Measurements from ENCODE around the gene VEPH1. TPM values are rescaled to one million over a fixed set of nuclear protein-coding genes. Genes with fewer than 3 reads are reported as not detected.

VEPH1 gene
- total RNA-seq, 2 donors from 2014 or later: not detected

DNA sequence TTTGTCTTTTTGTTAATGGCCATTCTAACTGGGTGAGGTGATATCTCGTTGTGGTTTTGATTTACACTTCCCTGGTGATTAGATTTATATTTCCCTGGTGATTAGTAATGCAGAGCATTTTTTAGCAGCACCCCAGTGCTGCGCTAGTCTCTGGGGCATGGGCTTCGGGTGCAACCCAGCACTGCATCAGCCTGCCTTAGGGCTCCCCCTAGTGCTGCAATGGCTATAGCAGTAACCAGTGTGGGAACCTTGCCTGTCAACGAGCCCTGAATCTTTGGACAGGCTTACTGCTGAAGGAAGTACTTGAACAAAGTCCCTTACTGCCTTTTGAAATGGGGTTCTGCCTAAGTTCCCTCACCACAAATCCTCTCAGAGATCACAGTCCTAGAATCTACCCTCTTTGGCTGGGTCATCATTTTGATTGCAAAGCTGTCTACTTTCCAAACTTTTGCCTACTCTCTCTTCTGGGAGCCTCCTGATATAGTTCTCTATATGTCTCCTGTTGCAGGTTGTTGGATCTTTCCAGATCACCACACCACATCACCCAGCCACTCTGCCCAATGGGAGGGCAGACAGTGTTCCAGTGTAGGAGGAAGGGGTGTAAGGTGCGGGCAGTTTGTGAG lies 264.0 kb downstream of the VEPH1 start:
- peak; percentile 100 for ATAC-seq (replicated peaks)
- H3K9me3 Mint-ChIP-seq: no peaks in the 10 kb centered on the region
- no peaks in the 10 kb centered on the region for H3K27me3 Mint-ChIP-seq
- no peaks in the 10 kb centered on the region for H3K4me1 Mint-ChIP-seq
- H3K36me3 Mint-ChIP-seq (ENCODE audit: low read depth): no peaks in the 10 kb centered on the region
- no peak overlapping the region for H3K4me3 Mint-ChIP-seq
- no peak overlapping the region for H3K27ac Mint-ChIP-seq

DNA sequence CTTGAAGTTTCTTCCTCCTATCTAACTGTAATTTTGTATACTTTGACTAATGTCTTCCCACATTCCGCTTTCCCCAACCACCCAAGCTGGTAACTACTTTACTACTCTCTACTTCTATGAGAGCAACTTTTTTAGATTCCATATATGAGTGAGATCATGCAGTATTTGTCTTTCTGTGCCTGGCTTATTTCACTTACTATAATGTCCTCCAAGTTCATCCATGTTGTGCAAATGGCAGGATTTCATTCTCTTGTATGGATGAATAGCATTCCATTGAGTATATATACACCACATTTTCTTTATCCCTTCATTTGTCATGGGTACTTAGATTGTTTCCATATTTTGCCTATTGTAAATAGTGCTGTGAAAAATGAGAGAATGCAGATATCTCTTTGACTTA lies 264.8 kb downstream of the VEPH1 start:
- Mint-ChIP-seq H3K27me3 (no peaks in the 10 kb centered on the region), H3K36me3 (ENCODE audit: low read depth) (no peaks in the 10 kb centered on the region), H3K4me3 (no peak overlapping the region), H3K4me1 (no peaks in the 10 kb centered on the region), H3K27ac (no peak overlapping the region), H3K9me3 (no peaks in the 10 kb centered on the region)
- no peak for ATAC-seq (replicated peaks)

DNA sequence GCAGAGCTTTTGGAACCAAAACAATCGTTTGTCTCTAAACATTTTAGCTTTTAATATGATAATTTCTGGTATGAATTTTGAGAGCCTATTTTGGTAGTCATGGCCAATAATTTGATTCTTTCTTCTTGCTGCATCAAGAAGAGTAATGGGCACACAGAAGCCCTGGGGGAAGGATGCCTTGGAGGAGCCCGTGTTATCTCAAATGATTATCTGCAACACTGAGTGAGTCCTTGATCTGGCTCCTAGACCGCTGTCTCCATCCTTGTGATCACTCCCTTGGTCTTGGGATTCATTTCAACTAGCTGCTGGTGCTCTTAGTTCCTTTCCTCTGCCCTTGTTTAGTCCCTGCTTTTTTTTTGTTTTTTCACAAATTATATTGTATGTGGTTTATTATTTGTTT lies 265.3 kb downstream of the VEPH1 start:
- Mint-ChIP-seq H3K9me3 (no peaks in the 10 kb centered on the region), H3K27ac (no peak overlapping the region), H3K4me1 (no peaks in the 10 kb centered on the region), H3K36me3 (ENCODE audit: low read depth) (no peaks in the 10 kb centered on the region), H3K4me3 (no peak overlapping the region), H3K27me3 (no peaks in the 10 kb centered on the region)
- ATAC-seq (replicated peaks): no peak

DNA sequence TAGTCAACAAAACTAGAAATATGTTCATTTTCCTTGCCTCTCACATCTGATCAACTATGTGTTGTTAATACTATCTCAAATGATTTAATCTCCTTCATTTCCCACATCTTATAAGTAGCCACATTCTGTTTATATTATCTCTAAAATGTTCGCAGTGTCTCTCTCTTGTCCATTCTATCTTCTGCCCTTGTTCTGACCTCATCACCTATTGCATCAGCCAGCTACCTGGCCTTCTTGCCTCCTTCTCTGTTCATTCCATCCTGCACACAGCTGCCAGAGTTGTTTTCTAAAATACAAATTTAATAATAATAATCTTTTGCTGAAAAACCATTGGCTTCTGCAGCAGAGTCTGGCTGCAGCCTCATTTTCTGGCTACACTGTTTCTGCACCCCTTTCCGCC lies 267.9 kb downstream of the VEPH1 start:
- Mint-ChIP-seq H3K4me3 (no peak overlapping the region), H3K4me1 (no peaks in the 10 kb centered on the region), H3K36me3 (ENCODE audit: low read depth) (no peaks in the 10 kb centered on the region), H3K27ac (no peak overlapping the region), H3K27me3 (no peaks in the 10 kb centered on the region), H3K9me3 (no peaks in the 10 kb centered on the region)
- ATAC-seq (replicated peaks): no peak

DNA sequence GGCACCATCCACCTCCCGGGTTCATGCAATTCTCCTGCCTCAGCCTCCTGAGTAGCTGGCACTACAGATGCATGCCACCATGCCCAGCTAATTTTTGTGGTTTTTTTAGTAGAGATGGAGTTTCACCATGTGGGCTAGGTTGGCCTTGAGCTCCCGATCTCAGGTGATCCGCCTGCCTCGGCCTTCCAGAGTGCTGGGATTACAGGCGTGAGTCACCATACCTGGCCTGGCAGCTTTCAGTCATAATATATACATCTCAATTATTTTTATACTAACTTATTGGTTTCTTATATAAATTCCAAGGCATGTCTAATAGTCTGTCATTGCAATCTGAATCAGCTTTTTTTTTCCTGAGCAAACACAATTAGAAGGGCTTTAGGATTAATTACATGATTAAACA lies 269.3 kb downstream of the VEPH1 start:
- ATAC-seq (replicated peaks): no peak
- Mint-ChIP-seq H3K4me3 (no peak overlapping the region), H3K9me3 (no peaks in the 10 kb centered on the region), H3K27me3 (no peaks in the 10 kb centered on the region), H3K27ac (no peak overlapping the region), H3K36me3 (ENCODE audit: low read depth) (no peaks in the 10 kb centered on the region), H3K4me1 (no peaks in the 10 kb centered on the region)

DNA sequence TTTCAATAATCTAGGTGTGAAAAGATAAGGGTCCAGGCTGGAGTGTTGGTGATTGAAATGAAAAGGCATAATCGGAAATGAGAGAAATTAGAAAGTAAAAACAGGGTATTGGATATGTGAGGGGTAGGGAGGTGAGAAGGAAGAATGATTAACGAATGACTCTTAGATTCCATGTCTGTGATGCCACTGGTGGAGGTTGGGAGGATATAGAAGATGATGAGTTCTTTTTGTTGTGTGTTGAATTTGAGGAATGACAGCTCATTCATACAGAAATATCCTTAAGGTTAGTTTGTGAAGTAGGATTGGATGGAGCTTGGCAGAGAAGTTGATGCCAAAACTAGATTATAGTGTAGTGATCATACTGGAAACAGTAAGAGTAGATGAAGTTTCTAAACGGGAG lies 271.1 kb downstream of the VEPH1 start:
- H3K4me3 Mint-ChIP-seq: no peak overlapping the region
- no peak for ATAC-seq (replicated peaks)
- H3K36me3 Mint-ChIP-seq (ENCODE audit: low read depth): no peaks in the 10 kb centered on the region
- H3K27ac Mint-ChIP-seq: no peak overlapping the region
- H3K9me3 Mint-ChIP-seq: no peaks in the 10 kb centered on the region
- H3K4me1 Mint-ChIP-seq: no peaks in the 10 kb centered on the region
- no peaks in the 10 kb centered on the region for H3K27me3 Mint-ChIP-seq

DNA sequence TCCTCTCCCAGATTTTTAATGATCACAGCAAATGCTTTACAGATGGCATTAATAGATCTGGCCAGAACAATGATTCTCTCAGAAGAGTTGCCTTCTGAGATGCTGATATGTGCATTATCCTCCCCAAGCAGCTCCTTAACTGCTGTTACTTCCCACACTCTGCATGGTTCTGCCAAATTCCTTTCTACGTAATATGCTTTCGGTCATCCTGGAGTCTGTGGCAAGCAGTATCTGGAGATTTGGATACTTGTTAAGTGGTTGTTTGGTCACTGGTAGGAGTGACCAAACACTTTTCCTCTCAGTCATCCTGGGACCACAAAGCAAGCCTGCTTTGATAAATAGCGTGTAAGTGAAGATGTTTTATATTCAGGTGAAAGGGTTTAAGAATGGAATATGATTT lies 272.1 kb downstream of the VEPH1 start:
- no peak for ATAC-seq (replicated peaks)
- H3K27ac Mint-ChIP-seq: no peak overlapping the region
- no peaks in the 10 kb centered on the region for H3K9me3 Mint-ChIP-seq
- no peaks in the 10 kb centered on the region for H3K27me3 Mint-ChIP-seq
- H3K4me1 Mint-ChIP-seq: peaks cover 3% of the 10 kb centered on the region
- no peaks in the 10 kb centered on the region for H3K36me3 Mint-ChIP-seq (ENCODE audit: low read depth)
- H3K4me3 Mint-ChIP-seq: no peak overlapping the region

DNA sequence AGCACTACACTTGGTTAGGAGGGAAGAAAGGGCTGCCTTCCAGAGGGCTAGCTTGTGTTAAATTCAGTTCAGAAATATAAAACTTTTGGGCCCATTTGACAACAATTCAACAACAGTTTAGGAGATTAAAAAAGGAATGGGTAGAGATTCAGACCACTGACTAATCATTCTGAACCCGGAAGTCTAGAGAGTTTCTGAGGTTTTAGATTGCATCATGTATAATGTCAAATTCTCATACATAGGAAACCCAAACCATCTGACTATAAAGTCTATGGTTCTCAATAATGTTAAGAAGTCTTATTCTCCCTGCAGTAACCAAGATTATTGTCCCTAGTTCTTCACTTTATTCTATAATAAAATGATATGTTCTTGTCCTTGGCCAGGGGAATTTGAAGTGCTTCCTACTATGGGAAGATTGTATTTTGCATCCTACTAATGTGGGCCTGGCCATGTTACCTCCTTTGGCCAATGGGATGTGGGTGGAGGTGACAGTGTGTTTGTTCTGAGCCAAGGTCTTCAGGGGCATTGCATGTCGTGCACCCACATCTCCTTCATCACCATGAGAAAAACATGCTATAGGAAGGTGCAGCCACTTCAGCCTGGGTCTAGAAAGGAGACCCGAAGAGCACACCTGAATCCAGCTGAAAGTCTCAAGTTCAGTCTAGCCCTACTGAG lies 276.9 kb downstream of the VEPH1 start:
- H3K4me3 Mint-ChIP-seq: no peak overlapping the region
- peak; percentile 80 for ATAC-seq (replicated peaks)
- H3K4me1 Mint-ChIP-seq: peaks cover 6% of the 10 kb centered on the region
- H3K27me3 Mint-ChIP-seq: no peaks in the 10 kb centered on the region
- no peaks in the 10 kb centered on the region for H3K36me3 Mint-ChIP-seq (ENCODE audit: low read depth)
- H3K27ac Mint-ChIP-seq: peak overlapping the region; percentile 39
- H3K9me3 Mint-ChIP-seq: no peaks in the 10 kb centered on the region

DNA sequence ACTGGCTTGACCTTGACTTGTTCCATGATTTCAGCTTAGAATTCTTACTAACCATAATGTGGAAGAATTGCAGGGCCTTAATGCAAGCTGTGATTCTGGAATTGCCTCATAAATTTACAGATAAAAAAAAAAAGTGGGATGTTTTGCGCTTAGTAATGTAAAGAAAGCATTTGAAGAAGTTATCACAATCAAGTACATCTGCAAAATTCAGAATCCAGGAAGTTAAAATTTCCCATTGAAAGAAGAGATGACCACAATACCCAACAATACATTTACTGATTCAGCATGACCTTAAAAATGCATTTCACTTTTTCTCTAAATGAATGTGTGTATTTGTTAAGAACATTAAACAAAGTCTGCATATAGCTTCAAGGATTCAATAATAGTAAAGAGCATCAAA lies 278.2 kb downstream of the VEPH1 start:
- Mint-ChIP-seq H3K27me3 (no peaks in the 10 kb centered on the region), H3K27ac (no peak overlapping the region), H3K9me3 (no peaks in the 10 kb centered on the region), H3K4me1 (peaks cover 6% of the 10 kb centered on the region), H3K4me3 (no peak overlapping the region), H3K36me3 (ENCODE audit: low read depth) (no peaks in the 10 kb centered on the region)
- no peak for ATAC-seq (replicated peaks)

DNA sequence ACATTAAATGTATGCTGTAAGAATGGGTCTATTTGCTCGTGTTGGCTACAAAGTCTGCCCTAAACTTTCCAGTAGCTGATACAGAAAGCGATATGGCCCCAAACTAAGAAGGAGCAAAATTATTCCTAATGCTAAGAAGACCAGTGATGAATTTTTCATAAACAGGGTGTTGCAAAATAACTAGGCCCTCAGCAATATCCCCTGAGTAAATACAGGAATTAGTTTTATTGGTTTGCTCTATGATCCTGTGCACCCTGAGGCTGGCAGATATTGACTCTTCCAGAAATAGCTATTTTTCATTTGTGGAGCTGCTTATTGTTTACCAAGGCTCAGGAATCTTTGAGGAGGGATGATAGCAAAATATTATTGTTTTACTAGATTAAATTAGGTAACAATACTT lies 282.3 kb downstream of the VEPH1 start:
- Mint-ChIP-seq H3K27me3 (no peaks in the 10 kb centered on the region), H3K27ac (no peak overlapping the region), H3K4me1 (peaks cover under 1% of the 10 kb centered on the region), H3K4me3 (no peak overlapping the region), H3K9me3 (no peaks in the 10 kb centered on the region), H3K36me3 (ENCODE audit: low read depth) (no peaks in the 10 kb centered on the region)
- no peak for ATAC-seq (replicated peaks)

DNA sequence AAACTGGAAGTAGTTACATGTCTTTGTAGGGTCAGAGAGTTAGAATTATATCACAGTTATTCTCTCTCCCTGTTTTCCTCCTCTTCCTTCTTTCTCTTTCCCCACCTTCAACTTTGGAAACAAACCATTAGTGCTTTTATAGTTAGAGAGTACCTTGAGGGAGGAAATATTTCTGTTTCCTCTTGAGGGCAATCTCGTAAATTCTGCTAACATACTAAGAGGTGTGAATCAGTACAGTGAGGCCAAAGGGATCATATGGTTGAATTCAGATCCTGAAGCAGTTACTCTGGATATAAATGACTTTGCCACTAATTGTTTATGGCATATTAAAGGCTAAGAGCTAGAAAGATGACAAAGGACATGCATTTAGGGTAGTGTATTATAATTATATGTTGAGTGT lies 283.0 kb downstream of the VEPH1 start:
- H3K4me3 Mint-ChIP-seq: no peak overlapping the region
- no peak for ATAC-seq (replicated peaks)
- no peaks in the 10 kb centered on the region for H3K36me3 Mint-ChIP-seq (ENCODE audit: low read depth)

DNA sequence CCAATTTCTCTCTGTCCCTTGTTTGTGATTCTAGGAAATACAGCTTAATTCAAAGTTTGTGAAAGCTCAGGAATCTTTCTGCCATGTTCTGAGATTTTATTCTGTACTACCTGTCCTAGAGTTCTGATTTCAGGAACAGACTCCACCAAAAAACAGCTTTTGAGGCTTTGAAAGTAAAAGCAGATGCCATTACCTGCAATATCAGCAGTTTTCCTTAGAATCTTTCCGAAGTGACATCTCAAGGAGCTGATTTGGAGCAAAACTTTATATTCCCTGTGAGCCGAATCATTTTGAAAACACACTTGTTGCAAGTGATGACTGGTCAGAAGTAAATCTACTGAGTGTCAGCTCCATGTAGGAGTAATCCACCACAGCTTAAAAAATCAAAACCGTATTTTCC lies 284.0 kb downstream of the VEPH1 start:
- Mint-ChIP-seq H3K4me3 (no peak overlapping the region), H3K27ac (no peak overlapping the region), H3K27me3 (no peaks in the 10 kb centered on the region), H3K4me1 (no peaks in the 10 kb centered on the region), H3K36me3 (ENCODE audit: low read depth) (no peaks in the 10 kb centered on the region), H3K9me3 (no peaks in the 10 kb centered on the region)
- ATAC-seq (replicated peaks): no peak

More for the DNA sequence above, 283.0 kb downstream of the VEPH1 start:
- no peaks in the 10 kb centered on the region for H3K9me3 Mint-ChIP-seq
- H3K27me3 Mint-ChIP-seq: no peaks in the 10 kb centered on the region
- no peaks in the 10 kb centered on the region for H3K4me1 Mint-ChIP-seq
- no peak overlapping the region for H3K27ac Mint-ChIP-seq

Other genes starting within 250 kb of the VEPH1 start
- gene PTX3, start 66.6 kb downstream of the VEPH1 start, total RNA-seq: under 1 TPM in 1 of 2 donors, not detected in 1; 0.19 TPM

Measured in activated T-helper 17 cell treated with anti-CD3 and anti-CD28 coated beads, Interleukin-2, amount 50 U/mL, for 72 hours (primary cell).